IMR-90 (cell line): ENCODE results near the gene CTNND2.

Experiments used
- CEBPB ChIP-seq: IDR thresholded peaks from 2 replicates; pipeline ENCODE4 v1.6.1; 2012; ENCODE audit warnings: low read depth, low read length, improper control_type of control experiment
- CHD1 ChIP-seq: IDR thresholded peaks from 2 replicates; pipeline ENCODE4 v1.6.1; 2012; ENCODE audit warnings: low read depth, low read length, improper control_type of control experiment
- MAZ ChIP-seq: IDR thresholded peaks from 2 replicates; pipeline ENCODE4 v1.6.1; 2012; ENCODE audit warnings: low read depth, mild to moderate bottlenecking, low read length, improper control_type of control experiment, moderate library complexity, borderline replicate concordance
- MXI1 ChIP-seq: IDR thresholded peaks from 2 replicates; pipeline ENCODE4 v1.6.1; 2012; ENCODE audit warnings: low read depth, mild to moderate bottlenecking, low read length, moderate library complexity, borderline replicate concordance
- POLR2A ChIP-seq: IDR thresholded peaks from 2 replicates; pipeline ENCODE4 v1.6.1; 2012; ENCODE audit warnings: mild to moderate bottlenecking, low read depth, low read length
- RAD21 ChIP-seq: IDR thresholded peaks from 2 replicates; pipeline ENCODE4 v1.6.1; 2012; ENCODE audit warnings: low read length, improper control_type of control experiment
- SMC3 ChIP-seq: fragments of 150-350 bp; IDR thresholded peaks from 2 replicates; pipeline ENCODE4 v1.6.1; 2016; ENCODE audit warnings: low read depth, mild to moderate bottlenecking, antibody characterized with exemption, low read length, moderate library complexity
- TF ChIP-seq, protein P1 (sequence below): conservative IDR thresholded peaks from 2 replicates; pipeline ENCODE4 v1.5.1; 2012; ENCODE audit warnings: mild to moderate bottlenecking, low read depth, low read length, improper control_type of control experiment
- TF ChIP-seq, protein P2 (sequence below): fragments of 150-350 bp; IDR thresholded peaks from 2 replicates; pipeline ENCODE4 v1.6.1; 2017; ENCODE audit warnings: mild to moderate bottlenecking, antibody characterized with exemption, low read length, low read depth

DNA sequence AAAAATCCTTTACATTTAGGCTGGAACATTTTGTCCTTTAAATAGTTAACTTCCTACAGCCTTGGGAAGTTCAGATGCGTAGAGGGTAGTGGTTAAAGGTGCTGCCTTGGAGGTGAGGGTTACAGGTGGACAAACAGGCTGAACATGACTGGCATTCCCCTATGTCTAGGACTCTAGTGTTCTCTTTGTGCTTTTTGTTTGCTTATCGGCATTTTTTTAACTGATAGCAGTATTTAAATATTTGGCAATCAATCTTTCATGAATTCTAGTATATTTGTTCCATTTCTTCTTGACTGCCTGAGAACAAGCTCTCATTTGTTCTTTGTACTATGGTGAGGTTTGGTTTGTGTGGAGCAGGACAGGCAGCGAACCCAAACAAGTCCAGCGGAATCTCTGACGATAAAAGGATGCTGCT lies 307.6 kb downstream of the CTNND2 start:
- no peak for TF ChIP-seq POLR2A
- TF ChIP-seq, protein P1, sequence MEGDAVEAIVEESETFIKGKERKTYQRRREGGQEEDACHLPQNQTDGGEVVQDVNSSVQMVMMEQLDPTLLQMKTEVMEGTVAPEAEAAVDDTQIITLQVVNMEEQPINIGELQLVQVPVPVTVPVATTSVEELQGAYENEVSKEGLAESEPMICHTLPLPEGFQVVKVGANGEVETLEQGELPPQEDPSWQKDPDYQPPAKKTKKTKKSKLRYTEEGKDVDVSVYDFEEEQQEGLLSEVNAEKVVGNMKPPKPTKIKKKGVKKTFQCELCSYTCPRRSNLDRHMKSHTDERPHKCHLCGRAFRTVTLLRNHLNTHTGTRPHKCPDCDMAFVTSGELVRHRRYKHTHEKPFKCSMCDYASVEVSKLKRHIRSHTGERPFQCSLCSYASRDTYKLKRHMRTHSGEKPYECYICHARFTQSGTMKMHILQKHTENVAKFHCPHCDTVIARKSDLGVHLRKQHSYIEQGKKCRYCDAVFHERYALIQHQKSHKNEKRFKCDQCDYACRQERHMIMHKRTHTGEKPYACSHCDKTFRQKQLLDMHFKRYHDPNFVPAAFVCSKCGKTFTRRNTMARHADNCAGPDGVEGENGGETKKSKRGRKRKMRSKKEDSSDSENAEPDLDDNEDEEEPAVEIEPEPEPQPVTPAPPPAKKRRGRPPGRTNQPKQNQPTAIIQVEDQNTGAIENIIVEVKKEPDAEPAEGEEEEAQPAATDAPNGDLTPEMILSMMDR = no peak
- TF ChIP-seq SMC3 = no peak
- TF ChIP-seq MAZ = no peak
- no peak for TF ChIP-seq MXI1
- no peak for TF ChIP-seq RAD21
- TF ChIP-seq CHD1 = no peak
- no peak for TF ChIP-seq CEBPB
- TF ChIP-seq, protein P2, sequence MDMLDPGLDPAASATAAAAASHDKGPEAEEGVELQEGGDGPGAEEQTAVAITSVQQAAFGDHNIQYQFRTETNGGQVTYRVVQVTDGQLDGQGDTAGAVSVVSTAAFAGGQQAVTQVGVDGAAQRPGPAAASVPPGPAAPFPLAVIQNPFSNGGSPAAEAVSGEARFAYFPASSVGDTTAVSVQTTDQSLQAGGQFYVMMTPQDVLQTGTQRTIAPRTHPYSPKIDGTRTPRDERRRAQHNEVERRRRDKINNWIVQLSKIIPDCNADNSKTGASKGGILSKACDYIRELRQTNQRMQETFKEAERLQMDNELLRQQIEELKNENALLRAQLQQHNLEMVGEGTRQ = no peak
